HG02852 (cell line): Measurements from ENCODE around the gene LRR1.
"Not testable (repeated sequence)": the region's sequence is repeated elsewhere in the genome, so short reads cannot be mapped to it uniquely, and the experiment has no call there.

Experiments
- ATAC-seq: cut with Tn5 transposase; IDR thresholded peaks from one replicate; pipeline ENCODE4 v1.9.1; 2021; ENCODE audit warnings: mild to moderate bottlenecking, moderate library complexity; ENCODE audit not compliant: unreplicated experiment

LRR1 gene

GRCh38 chr14:49623941-49624839 lies 25.4 kb downstream of the LRR1 start:
- no peak for ATAC-seq

DNA sequence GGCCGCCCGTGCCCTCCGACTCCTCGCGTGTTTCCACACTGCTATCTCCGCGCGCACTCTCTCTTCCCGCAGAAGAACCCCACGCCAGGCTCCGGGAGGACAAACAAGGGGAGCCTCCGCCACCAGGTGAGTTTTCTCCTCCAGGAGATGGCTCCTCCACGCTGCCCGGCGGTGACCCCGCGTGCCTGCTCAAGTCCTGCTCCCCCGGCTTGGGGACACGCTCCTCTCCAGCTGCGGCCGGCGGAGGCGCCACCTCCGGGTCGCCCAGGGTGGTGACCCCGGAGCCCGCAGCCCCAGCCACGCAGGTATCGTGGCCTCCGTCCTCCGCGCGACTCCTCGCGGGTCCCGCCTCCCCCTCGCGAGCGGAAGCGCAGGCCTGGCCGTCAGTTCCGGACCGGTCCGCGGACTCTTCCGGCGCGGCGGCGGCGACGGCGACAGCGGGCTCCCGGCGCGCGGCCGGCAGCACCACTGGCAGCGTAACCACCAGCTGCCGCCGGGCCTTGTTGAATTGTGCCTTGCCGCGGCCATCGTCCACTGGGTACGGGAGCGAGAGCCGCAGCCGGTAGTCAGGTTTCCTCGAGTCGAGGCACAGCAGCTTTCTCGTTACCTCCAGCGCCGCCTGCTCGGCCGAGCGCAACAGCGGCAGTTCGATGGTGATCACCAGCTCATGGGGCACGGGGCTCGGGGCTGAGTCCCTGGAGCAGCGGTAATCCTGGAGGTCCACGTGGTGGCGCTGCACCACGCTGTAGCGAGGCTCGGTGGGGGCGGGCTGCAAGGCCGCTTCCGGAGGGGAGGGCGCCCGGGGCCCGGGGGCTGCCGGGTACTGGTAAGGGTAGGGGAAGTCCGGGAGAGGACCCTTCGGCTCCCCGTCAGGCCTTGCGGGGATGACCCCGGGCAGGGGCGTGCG lies 35.2 kb downstream of the LRR1 start:
- ATAC-seq: peak; percentile 81

DNA sequence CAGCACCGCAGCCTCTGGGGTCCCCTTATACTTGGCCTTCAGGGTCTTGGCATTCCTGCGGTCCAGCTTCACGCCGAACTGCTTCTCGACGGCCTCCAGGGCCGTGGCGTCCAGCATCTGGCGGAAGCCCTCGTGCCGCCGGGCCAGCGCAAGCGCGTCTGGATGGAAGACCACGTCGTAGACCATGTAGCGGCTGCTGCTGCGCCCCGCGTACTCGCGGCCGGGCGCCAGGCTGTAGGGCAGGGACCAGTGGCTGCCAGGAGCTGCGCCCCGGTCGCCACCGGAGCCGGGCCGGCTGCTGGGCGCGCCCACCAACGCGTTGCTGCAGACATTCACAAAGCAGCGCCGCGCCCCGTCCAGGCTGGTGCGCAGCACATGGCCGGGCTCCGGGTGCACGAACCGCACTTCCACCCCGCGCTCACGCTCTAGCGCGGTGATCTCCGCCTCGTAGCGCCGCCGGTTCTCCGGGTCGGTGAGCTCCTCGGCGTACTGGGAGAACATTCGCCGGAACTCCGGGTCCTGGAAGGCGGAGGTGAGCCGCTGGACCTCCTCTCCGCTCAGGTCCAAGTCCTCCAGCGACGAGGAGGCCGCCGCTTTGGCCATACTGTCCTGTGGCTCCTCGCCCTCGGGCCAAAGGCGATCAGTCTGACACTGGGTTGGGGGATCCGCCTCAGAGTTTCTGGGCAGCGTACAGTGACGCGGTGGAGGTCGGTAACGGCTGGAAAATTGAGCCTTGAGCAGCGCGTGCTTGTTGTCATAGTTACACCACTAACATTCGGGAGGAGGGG lies 36.0 kb downstream of the LRR1 start, which contains the start of gene DNAAF2:
Gene DNAAF2, minus strand, starts transcription at position 698 of the 788 bp plus-strand sequence. Its CDS starts 95 bp downstream, at position 603.
- ATAC-seq: peak; percentile 25

GRCh38 chr14:49636866-49637265 lies 38.1 kb downstream of the LRR1 start:
- ATAC-seq: no peak

DNA sequence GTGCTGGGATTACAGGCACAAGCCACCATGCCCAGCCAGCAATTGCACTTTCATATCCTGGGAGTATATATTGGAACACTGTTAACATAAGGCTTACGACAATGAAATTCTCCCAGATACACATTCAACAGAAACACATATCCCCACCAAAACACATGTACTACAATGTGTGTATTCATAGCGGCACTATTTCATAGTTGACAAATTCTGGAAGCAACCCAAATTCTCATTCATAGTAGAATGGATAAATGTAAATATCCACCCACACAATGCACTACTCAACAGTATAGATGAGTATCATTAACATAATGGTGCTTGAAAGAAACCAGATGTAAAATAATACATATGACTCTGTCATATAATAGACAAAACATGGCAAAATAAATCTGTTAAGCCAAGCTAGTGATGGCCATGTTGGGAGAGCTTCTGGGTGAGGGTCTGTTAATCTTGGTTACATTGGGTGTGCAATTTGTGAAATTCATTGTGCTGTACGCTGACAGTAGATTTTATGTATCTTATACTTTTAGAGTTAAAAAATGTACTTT lies 38.9 kb downstream of the LRR1 start:
- no peak for ATAC-seq

GRCh38 chr14:49640540-49641417 lies 42.0 kb downstream of the LRR1 start:
- ATAC-seq: no peak

- ATAC-seq: no peak
Measured at GRCh38 chr14:49641697-49642129, 43.0 kb downstream of the LRR1 start.

DNA sequence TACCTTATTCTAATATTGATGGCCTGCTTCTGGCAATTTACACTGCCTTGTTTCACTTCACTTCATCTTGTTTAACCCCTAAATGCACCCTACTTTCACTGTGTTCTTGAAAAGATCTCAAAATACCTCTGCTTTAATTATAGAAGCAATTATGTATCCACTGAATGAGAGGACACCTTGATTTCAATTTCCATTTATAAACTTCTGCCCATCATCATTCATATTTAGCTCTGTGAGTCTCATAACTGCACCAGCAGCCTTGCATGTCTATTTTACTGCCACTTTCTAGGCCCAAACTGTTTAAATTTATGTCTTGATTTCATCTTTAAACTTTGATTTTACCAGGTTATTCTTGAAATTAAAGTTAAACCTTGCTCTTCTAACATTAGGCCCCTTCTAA lies 43.4 kb downstream of the LRR1 start:
- ATAC-seq: no peak

- no peak for ATAC-seq
Measured at GRCh38 chr14:49653508-49653907, 54.8 kb downstream of the LRR1 start.

DNA sequence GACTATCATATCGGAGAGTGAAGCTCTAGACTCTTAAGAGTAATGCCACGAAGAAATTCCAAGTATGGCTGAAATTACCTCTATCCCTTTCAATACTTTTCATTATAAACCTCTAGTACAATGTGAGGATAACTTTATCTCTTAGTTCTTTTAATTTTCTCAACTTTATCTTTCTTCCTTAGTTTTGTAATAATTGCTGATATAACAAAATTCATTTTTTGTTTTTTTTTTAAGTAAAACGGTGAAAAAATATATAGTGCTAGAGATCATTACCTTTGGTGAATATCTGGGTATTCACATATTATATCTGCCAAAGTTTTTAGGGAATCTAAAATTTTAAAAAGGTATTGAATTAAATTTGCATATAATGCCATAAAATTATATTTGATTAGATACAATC lies 55.8 kb downstream of the LRR1 start:
- no peak for ATAC-seq

GRCh38 chr14:49657500-49657899 lies 58.8 kb downstream of the LRR1 start:
- not testable (repeated sequence) for ATAC-seq

DNA sequence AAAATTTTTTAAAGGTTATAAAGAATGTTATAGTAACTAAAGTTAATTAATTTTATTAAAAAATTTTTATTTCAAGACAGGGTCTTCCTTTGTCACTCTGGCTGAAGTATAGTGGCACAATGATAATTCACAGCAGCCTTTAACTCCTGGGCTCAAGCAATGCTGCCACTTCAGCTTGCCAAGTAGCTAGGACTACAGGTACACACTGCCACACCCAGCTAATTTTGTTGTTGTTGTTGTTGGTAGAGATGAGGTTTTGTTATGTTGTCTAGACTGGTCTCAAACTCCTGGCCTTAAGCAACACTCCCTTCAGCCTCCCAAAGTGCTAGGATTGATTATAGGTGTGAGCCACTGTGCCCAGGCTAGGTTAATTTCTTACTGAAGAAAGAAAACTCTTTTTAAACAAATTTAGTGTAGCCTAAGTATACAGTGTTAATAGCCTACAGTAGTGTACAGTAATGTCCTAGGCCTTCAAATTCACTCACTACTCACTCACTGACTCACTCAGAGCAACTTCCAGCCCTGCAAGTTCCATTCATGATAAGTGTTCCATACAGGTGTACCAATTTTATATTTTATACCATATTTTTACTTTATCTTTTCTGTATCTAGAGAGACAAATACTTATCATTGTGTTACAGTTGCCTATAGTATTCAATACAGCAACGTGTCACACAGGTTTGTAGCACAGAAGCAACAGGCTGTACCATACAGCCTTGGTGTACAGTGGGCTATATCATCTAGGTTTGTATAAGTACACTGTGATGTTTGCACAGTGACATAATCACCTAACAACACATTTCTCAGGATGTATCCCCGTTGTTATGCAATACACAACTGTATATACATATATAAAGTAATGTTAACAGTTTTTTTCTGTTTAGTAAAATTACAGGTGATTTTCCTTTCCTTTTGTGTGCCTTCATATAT lies 61.1 kb downstream of the LRR1 start:
- no peak for ATAC-seq
